NCI-H1092 (cell line): ENCODE data around the gene APCDD1.

ENCODE experiments used
- DNase-seq: peaks from one replicate; lab custom pipeline; 2025; lab: John Stamatoyannopoulos, UW

The APCDD1 gene

GRCh38 chr18:10432781-10433180, 21.7 kb upstream of the APCDD1 start:
- DNase-seq: peak; percentile 4

GRCh38 chr18:10436160-10436559, 18.3 kb upstream of the APCDD1 start:
- no peak for DNase-seq

GRCh38 chr18:10437837-10438236, 16.6 kb upstream of the APCDD1 start:
- DNase-seq: no peak

GRCh38 chr18:10439898-10440297, 14.5 kb upstream of the APCDD1 start:
- DNase-seq: no peak

- no peak for DNase-seq
These were observed 13.6 kb upstream of the APCDD1 start for GRCh38 chr18:10440884-10441283.

GRCh38 chr18:10441472-10441871, 13.0 kb upstream of the APCDD1 start:
- DNase-seq: no peak

- DNase-seq: no peak
These were observed 11.9 kb upstream of the APCDD1 start for GRCh38 chr18:10442551-10442971.

GRCh38 chr18:10443001-10443400, 11.4 kb upstream of the APCDD1 start:
- no peak for DNase-seq

- no peak for DNase-seq
These were observed 10.0 kb upstream of the APCDD1 start for GRCh38 chr18:10444314-10445006.

- no peak for DNase-seq
These were observed 5.0 kb upstream of the APCDD1 start for GRCh38 chr18:10449396-10449795.

- no peak for DNase-seq
These were observed 3.4 kb upstream of the APCDD1 start for GRCh38 chr18:10450986-10451385.

- DNase-seq: no peak
These were observed 1.1 kb upstream of the APCDD1 start for GRCh38 chr18:10453261-10453805.

- DNase-seq: peak; percentile 7
These were observed 484 bp downstream of the APCDD1 start for GRCh38 chr18:10454681-10455557.

- DNase-seq: no peak
These were observed 1.5 kb downstream of the APCDD1 start for GRCh38 chr18:10455726-10456453.

- DNase-seq: no peak
These were observed 2.3 kb downstream of the APCDD1 start for GRCh38 chr18:10456718-10457117.

GRCh38 chr18:10457128-10457527, 2.7 kb downstream of the APCDD1 start:
- DNase-seq: no peak

GRCh38 chr18:10457767-10458166, 3.3 kb downstream of the APCDD1 start:
- DNase-seq: no peak

- DNase-seq: no peak
These were observed 4.3 kb downstream of the APCDD1 start for GRCh38 chr18:10458691-10459090.

- DNase-seq: no peak
These were observed 5.2 kb downstream of the APCDD1 start for GRCh38 chr18:10459587-10459986.

GRCh38 chr18:10460414-10461018, 6.1 kb downstream of the APCDD1 start:
- no peak for DNase-seq

- no peak for DNase-seq
These were observed 7.6 kb downstream of the APCDD1 start for GRCh38 chr18:10461989-10462388.

- DNase-seq: no peak
These were observed 8.2 kb downstream of the APCDD1 start for GRCh38 chr18:10462597-10462996.
